H1 (cell line): ENCODE results near the gene CDH15. TPM values are rescaled to one million over a fixed set of nuclear protein-coding genes. Genes with fewer than 3 reads are reported as not detected.

ENCODE experiments used
- CTCF ChIP-seq, 3 experiments: IDR thresholded peaks; 1 replicate in 2 of 3; 2 replicates in 1 of 3; pipeline versions ENCODE4 v1.5.1 to v1.6.1; 2011; ENCODE audit warnings: low read length in 3 of 3, mild to moderate bottlenecking in 3 of 3, inconsistent platforms in 2 of 3, low read depth in 1 of 3, moderate library complexity in 1 of 3; ENCODE audit not compliant: insufficient read depth in 1 of 3; ENCODE audit errors: control extremely low read depth in 1 of 3
- KDM4A ChIP-seq: IDR thresholded peaks from one replicate; pipeline ENCODE4 v1.7.1; 2012; ENCODE audit warnings: low read depth, mild to moderate bottlenecking, moderate library complexity, low read length, inconsistent platforms; ENCODE audit not compliant: severe bottlenecking
- RXRA ChIP-seq: IDR thresholded peaks from 2 replicates; pipeline ENCODE4 v1.6.1; 2011; ENCODE audit warnings: low read depth, mild to moderate bottlenecking, low read length, moderate library complexity; ENCODE audit not compliant: insufficient read depth
- SAP30 ChIP-seq: fragments of 300-600 bp; sonication (generic); IDR thresholded peaks from 2 replicates; pipeline ENCODE4 v1.7.1; 2012; ENCODE audit warnings: low read length, moderate library complexity, mild to moderate bottlenecking, inconsistent platforms; ENCODE audit not compliant: insufficient read depth, insufficient replicate concordance
- polyA plus RNA-seq, 7 experiments: library from polyadenylated mRNA; depleted of rRNA in 3 of 7; stranded (reverse) in 5 of 7; unstranded in 2 of 7; fragments of >200 nt in 5 of 7; fragments of 200-250 nt in 2 of 7; gene quantifications; 1 replicate in 5 of 7; 2 replicates in 1 of 7; 4 replicates in 1 of 7; pipeline versions ENCODE4 v1.2.1 to v1.2.3, GENCODE V29; 2011 to 2013; ENCODE audit warnings: missing spikeins in 2 of 7, mixed read lengths in 2 of 7
- total RNA-seq: library from RNA; stranded (reverse); fragmentation: NEBNext Ultra II Directional; extraction: Animal tissue kit (Norgen Biotek cat#: 25700); gene quantifications from 2 replicates; pipeline ENCODE4 v1.2.1, GENCODE V29; 2021

CDH15 gene
- total and polyA plus RNA-seq, 2 of the 8 experiments (the other 6 are each of a cell fraction or from before 2014, with no cell fraction given) = 0.50 to 0.82 TPM

DNA sequence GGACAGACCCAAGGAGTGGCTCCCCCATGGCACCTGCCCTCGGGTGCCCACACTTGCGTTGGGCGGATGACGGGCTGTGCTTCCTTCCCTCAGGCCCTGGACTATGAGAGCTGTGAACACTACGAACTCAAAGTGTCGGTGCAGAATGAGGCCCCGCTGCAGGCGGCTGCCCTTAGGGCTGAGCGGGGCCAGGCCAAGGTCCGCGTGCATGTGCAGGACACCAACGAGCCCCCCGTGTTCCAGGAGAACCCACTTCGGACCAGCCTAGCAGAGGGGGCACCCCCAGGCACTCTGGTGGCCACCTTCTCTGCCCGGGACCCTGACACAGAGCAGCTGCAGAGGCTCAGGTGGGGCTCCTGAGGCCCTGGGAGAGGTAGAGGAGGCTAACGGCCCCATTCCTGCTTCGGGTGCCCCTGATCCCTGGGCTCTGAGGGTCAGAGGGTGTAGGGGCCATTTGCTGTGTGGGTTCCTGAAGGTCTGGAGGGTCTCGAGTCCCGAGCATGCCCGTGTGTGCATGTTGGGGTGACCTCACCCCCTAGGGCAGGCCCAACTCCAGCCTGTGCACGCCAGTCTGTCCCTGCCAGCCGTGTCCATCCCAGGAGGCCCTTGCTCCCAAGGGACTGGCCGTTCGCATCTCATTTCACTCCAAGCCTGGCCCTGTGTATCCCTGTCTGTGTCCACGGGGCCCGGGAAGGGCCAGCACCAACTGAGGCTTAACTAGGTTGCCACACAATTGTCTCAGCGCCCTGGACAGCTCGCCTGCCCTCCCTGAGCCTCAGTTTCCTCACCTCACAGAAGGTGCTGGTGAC, 18.8 kb downstream of the CDH15 start (continued):
- TF ChIP-seq KDM4A (no peak), SAP30 (no peak), CTCF (IDR thresholded peaks at IDR 0.05; ENCODE audit: control extremely low read depth in 1 of 3, insufficient read depth in 1 of 3, low read depth in 1 of 3, low read length in 3 of 3) (no peak), RXRA (no peak)
